ENCODE data around the gene RPL39L. TPM values are rescaled to one million over a fixed set of nuclear protein-coding genes. Genes with fewer than 3 reads are reported as not detected.

RPL39L gene
- total and polyA plus RNA-seq, 10 of the 15 experiments (the other 5 are each of a cell fraction or from before 2014, with no cell fraction given): 12.5 to 67.8 (median 31.3) TPM

DNA sequence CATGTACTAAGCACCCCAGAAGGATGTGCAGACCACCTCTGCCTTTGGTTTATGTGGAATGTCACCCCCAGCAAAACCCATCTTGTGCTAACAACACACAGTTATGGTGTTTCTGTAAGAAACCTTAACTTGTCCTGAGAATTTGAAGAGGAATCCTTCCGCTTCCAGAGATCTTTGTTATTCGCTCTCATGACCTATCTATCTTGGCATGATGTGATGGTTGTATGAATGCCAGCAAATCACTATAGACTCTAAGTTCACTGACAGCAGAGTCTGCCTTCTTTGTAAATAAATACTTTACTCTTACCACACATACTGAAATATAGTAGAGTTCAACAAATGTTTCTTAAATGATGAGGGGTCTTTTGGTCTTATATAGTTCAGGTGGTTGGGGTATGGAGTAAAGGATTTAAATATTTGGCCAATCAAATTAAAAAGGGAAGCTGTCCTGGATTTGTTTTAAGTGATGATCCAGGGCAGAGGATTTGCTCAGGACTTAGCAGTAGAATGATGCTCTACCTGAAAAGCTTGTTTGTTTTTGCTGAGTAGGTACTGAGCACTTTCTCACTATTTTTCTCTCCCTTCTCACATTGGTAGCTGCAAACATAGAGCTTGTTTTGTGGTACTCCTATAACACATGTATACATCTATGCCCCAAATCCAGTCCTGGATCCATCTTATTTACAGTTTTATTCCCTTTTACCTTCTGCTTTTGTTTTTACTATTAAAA, 30.1 kb upstream of the RPL39L start:
- no peak overlapping the region for H3K9ac ChIP-seq (ENCODE audit: control insufficient read depth, insufficient read depth, low read length)
- no TSS peak for BruUV-seq (replicated peaks)
- no peak for FAIRE-seq

More for the DNA sequence above, 30.1 kb upstream of the RPL39L start:
- in situ Hi-C loops (cut with MboI): no loop called here
- no peak for DNase-seq (ENCODE audit: low read depth, low spot score)
- CTCF ChIA-PET: interaction anchor here (1.2 to 2.0 kb wide), 3 partner anchors 56 to 320 kb away, joined by 3 to 7 read pairs (median 5); no protein-coding TSS in a partner anchor
- POLR2A ChIA-PET: no interaction called here
- H3K27ac ChIP-seq (ENCODE audit: control insufficient read depth, insufficient read depth): no peak overlapping the region
- H4K20me1 ChIP-seq (ENCODE audit: control insufficient read depth, insufficient read depth): no peaks in the 10 kb centered on the region
- no peaks in the 10 kb centered on the region for H3K79me2 ChIP-seq (ENCODE audit: control insufficient read depth, insufficient read depth, low read length)
- 76% methylated on average over 2 of the region's 2 CpGs for WGBS (ENCODE audit: insufficient coverage, insufficient replicate concordance, low lambda C conversion rate, missing lambda C conversion rate)
- no peaks in the 10 kb centered on the region for H3K27me3 ChIP-seq (replicated peaks in 1 of 2; ENCODE audit: control insufficient read depth in 2 of 2, insufficient read depth in 2 of 2, low read length in 1 of 2)
- H3K36me3 ChIP-seq (ENCODE audit: control insufficient read depth in 2 of 2, insufficient read depth in 2 of 2, low read length in 1 of 2): no peaks in the 10 kb centered on the region
- H3K9me3 ChIP-seq (replicated peaks; ENCODE audit: control insufficient read depth, insufficient read depth, low read length): no peaks in the 10 kb centered on the region
- no peak overlapping the region for H3K4me3 ChIP-seq
- intact Hi-C loops (cut with micrococcal nuclease; ENCODE audit: unreplicated experiment): loop anchor here (10.0 kb wide), 1 partner anchor 555 kb away; the partner anchor contains the start of gene AHSG
- ATAC-seq: no peak
- H3K4me1 ChIP-seq (ENCODE audit: control insufficient read depth, insufficient read depth, low read length): no peaks in the 10 kb centered on the region
- no peak overlapping the region for H3K4me2 ChIP-seq (ENCODE audit: control insufficient read depth, insufficient read depth)
- SMC1A ChIA-PET (ENCODE audit: uncharacterized antibody, unreplicated experiment): interaction anchor here (0.6 to 1.5 kb wide), 2 partner anchors 19 to 320 kb away, joined by 3 to 9 read pairs; no protein-coding TSS in a partner anchor
- RAD21 ChIA-PET (ENCODE audit: unreplicated experiment): interaction anchor here (1.1 to 1.5 kb wide), 2 partner anchors 56 to 320 kb away, joined by 3 read pairs; no protein-coding TSS in a partner anchor
- no peak overlapping the region for H2AFZ ChIP-seq (ENCODE audit: control insufficient read depth, low read depth, low read length)
- TF ChIP-seq SREBF2 (IDR thresholded peaks at IDR 0.05; ENCODE audit: low read length) (no peak), STAT3 (IDR thresholded peaks at IDR 0.05; ENCODE audit: low read depth, low read length) (no peak), SMAD1 (IDR thresholded peaks at IDR 0.05; ENCODE audit: low read depth, partially characterized antibody) (no peak), DPF2 (IDR thresholded peaks at IDR 0.05) (no peak), TCF3 (IDR thresholded peaks at IDR 0.05; ENCODE audit: borderline replicate concordance, insufficient read depth, low read depth, low read length) (no peak), ZNF622 (IDR thresholded peaks at IDR 0.05) (no peak), ZNF384 (IDR thresholded peaks at IDR 0.05; ENCODE audit: borderline replicate concordance, low read depth, low read length) (no peak), CHD4 (IDR thresholded peaks at IDR 0.05) (no peak), SUPT20H (IDR thresholded peaks at IDR 0.05; ENCODE audit: borderline replicate concordance, control insufficient read depth, low read depth, low read length) (no peak), SREBF1 (IDR thresholded peaks at IDR 0.05; ENCODE audit: low read length) (no peak), ASH2L (IDR thresholded peaks at IDR 0.05; ENCODE audit: borderline replicate concordance, low read depth) (no peak), ZNF274 (IDR thresholded peaks at IDR 0.05; ENCODE audit: insufficient read depth, insufficient read length) (no peak)
- TF ChIP-seq, protein P1, sequence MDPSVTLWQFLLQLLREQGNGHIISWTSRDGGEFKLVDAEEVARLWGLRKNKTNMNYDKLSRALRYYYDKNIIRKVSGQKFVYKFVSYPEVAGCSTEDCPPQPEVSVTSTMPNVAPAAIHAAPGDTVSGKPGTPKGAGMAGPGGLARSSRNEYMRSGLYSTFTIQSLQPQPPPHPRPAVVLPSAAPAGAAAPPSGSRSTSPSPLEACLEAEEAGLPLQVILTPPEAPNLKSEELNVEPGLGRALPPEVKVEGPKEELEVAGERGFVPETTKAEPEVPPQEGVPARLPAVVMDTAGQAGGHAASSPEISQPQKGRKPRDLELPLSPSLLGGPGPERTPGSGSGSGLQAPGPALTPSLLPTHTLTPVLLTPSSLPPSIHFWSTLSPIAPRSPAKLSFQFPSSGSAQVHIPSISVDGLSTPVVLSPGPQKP (IDR thresholded peaks at IDR 0.05; ENCODE audit: low read depth, low read length): no peak
- TF ChIP-seq, protein P2, sequence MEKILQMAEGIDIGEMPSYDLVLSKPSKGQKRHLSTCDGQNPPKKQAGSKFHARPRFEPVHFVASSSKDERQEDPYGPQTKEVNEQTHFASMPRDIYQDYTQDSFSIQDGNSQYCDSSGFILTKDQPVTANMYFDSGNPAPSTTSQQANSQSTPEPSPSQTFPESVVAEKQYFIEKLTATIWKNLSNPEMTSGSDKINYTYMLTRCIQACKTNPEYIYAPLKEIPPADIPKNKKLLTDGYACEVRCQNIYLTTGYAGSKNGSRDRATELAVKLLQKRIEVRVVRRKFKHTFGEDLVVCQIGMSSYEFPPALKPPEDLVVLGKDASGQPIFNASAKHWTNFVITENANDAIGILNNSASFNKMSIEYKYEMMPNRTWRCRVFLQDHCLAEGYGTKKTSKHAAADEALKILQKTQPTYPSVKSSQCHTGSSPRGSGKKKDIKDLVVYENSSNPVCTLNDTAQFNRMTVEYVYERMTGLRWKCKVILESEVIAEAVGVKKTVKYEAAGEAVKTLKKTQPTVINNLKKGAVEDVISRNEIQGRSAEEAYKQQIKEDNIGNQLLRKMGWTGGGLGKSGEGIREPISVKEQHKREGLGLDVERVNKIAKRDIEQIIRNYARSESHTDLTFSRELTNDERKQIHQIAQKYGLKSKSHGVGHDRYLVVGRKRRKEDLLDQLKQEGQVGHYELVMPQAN (conservative IDR thresholded peaks at IDR 0.05): no peak
- TF ChIP-seq, protein P3, sequence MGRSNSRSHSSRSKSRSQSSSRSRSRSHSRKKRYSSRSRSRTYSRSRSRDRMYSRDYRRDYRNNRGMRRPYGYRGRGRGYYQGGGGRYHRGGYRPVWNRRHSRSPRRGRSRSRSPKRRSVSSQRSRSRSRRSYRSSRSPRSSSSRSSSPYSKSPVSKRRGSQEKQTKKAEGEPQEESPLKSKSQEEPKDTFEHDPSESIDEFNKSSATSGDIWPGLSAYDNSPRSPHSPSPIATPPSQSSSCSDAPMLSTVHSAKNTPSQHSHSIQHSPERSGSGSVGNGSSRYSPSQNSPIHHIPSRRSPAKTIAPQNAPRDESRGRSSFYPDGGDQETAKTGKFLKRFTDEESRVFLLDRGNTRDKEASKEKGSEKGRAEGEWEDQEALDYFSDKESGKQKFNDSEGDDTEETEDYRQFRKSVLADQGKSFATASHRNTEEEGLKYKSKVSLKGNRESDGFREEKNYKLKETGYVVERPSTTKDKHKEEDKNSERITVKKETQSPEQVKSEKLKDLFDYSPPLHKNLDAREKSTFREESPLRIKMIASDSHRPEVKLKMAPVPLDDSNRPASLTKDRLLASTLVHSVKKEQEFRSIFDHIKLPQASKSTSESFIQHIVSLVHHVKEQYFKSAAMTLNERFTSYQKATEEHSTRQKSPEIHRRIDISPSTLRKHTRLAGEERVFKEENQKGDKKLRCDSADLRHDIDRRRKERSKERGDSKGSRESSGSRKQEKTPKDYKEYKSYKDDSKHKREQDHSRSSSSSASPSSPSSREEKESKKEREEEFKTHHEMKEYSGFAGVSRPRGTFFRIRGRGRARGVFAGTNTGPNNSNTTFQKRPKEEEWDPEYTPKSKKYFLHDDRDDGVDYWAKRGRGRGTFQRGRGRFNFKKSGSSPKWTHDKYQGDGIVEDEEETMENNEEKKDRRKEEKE (IDR thresholded peaks at IDR 0.05): no peak
- TF ChIP-seq, protein P4, sequence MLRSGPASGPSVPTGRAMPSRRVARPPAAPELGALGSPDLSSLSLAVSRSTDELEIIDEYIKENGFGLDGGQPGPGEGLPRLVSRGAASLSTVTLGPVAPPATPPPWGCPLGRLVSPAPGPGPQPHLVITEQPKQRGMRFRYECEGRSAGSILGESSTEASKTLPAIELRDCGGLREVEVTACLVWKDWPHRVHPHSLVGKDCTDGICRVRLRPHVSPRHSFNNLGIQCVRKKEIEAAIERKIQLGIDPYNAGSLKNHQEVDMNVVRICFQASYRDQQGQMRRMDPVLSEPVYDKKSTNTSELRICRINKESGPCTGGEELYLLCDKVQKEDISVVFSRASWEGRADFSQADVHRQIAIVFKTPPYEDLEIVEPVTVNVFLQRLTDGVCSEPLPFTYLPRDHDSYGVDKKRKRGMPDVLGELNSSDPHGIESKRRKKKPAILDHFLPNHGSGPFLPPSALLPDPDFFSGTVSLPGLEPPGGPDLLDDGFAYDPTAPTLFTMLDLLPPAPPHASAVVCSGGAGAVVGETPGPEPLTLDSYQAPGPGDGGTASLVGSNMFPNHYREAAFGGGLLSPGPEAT (IDR thresholded peaks at IDR 0.05; ENCODE audit: low read depth): no peak

All from GM12878 (cell line).